Measurements from ENCODE around the gene TTBK2. TPM values are rescaled to one million over a fixed set of nuclear protein-coding genes. Genes with fewer than 3 reads are reported as not detected.

TTBK2 gene
- total RNA-seq, 1 experiment from 2014 or later = 17.2 TPM

GRCh38 chr15:42784705-42785104 lies 135.9 kb downstream of the TTBK2 start:
- intact Hi-C loops (cut with micrococcal nuclease; ENCODE audit: unreplicated experiment) (no loop called here), in situ Hi-C loops (cut with HindIII; ENCODE audit: low pct_unique_long_range_greater_than_20kb, low sequenced_read_pairs) (no loop called here)
- ChIA-PET CTCF (no interaction called here), POLR2A (interaction anchor here (0.6 kb wide), 1 partner anchor 12 kb away, joined by 3 read pairs; no protein-coding TSS in a partner anchor)
- H3K36me3 ChIP-seq (ENCODE audit: control insufficient read depth, insufficient read depth, low read length) = no peaks in the 10 kb centered on the region
- DNase-seq (ENCODE audit: low read depth, low spot score) = no peak
- no peaks in the 10 kb centered on the region for H3K9me3 ChIP-seq (ENCODE audit: control insufficient read depth, insufficient read depth, low read depth, low read length)
- no TSS peak for BruUV-seq (replicated peaks)
- H3K27me3 ChIP-seq (ENCODE audit: control insufficient read depth, insufficient read depth, low read length) = no peaks in the 10 kb centered on the region
- TF ChIP-seq REST (IDR thresholded peaks at IDR 0.05; ENCODE audit: insufficient read depth in 1 of 2, low read depth in 2 of 2, low read length in 1 of 2) = no peak
- no peak for TF ChIP-seq SIN3A (IDR thresholded peaks at IDR 0.05; ENCODE audit: borderline replicate concordance, insufficient read depth, low read depth, low read length)
- no peak for TF ChIP-seq POLR2AphosphoS5 (IDR thresholded peaks at IDR 0.05; ENCODE audit: low read depth, low read length)
- TF ChIP-seq TCF7L2 (IDR thresholded peaks at IDR 0.05; ENCODE audit: low read depth, low read length) = no peak
- TF ChIP-seq CTCF (IDR thresholded peaks at IDR 0.05) = no peak
- H3K4me3 ChIP-seq (ENCODE audit: low read depth in 2 of 2, low read length in 2 of 2) = no peak overlapping the region
- no peak for ATAC-seq
- H3K27ac ChIP-seq (ENCODE audit: low read length) = no peak overlapping the region
- no peaks in the 10 kb centered on the region for H3K4me1 ChIP-seq (ENCODE audit: control insufficient read depth, insufficient read depth, low read length)

GRCh38 chr15:42782716-42783115 lies 137.9 kb downstream of the TTBK2 start:
- ChIA-PET CTCF (no interaction called here), POLR2A (no interaction called here)
- Histone ChIP-seq H3K9me3 (ENCODE audit: control insufficient read depth, insufficient read depth, low read depth, low read length) (no peaks in the 10 kb centered on the region), H3K27ac (ENCODE audit: low read length) (no peak overlapping the region), H3K27me3 (ENCODE audit: control insufficient read depth, insufficient read depth, low read length) (no peaks in the 10 kb centered on the region), H3K36me3 (ENCODE audit: control insufficient read depth, insufficient read depth, low read length) (no peaks in the 10 kb centered on the region), H3K4me3 (ENCODE audit: low read depth in 2 of 2, low read length in 2 of 2) (no peak overlapping the region), H3K4me1 (ENCODE audit: control insufficient read depth, insufficient read depth, low read length) (no peaks in the 10 kb centered on the region)
- ATAC-seq (no peak), DNase-seq (ENCODE audit: low read depth, low spot score) (no peak)
- in situ Hi-C loops (cut with HindIII; ENCODE audit: low pct_unique_long_range_greater_than_20kb, low sequenced_read_pairs) = no loop called here
- BruUV-seq (replicated peaks) = no TSS peak
- TF ChIP-seq SIN3A (IDR thresholded peaks at IDR 0.05; ENCODE audit: borderline replicate concordance, insufficient read depth, low read depth, low read length) (no peak), REST (IDR thresholded peaks at IDR 0.05; ENCODE audit: insufficient read depth in 1 of 2, low read depth in 2 of 2, low read length in 1 of 2) (no peak), POLR2AphosphoS5 (IDR thresholded peaks at IDR 0.05; ENCODE audit: low read depth, low read length) (no peak), TCF7L2 (IDR thresholded peaks at IDR 0.05; ENCODE audit: low read depth, low read length) (no peak), CTCF (IDR thresholded peaks at IDR 0.05) (no peak)
- intact Hi-C loops (cut with micrococcal nuclease; ENCODE audit: unreplicated experiment) = no loop called here

All from Panc1 (cell line).